Activated CD8-positive, alpha-beta T cell treated with anti-CD3 and anti-CD28 coated beads, Interleukin-2, amount 10 ng/mL, durations not matched to agents 7 days and 5 days (primary cell): ENCODE results near the gene PATJ. TPM values are rescaled to one million over a fixed set of nuclear protein-coding genes. Genes with fewer than 3 reads are reported as not detected.
A peak's percentile ranks its signal among the peaks of the same experiment; 100 is the strongest.
"Not testable (repeated sequence)": the region's sequence is repeated elsewhere in the genome, so short reads cannot be mapped to it uniquely, and the experiment has no call there.

Experiments used
- ATAC-seq: fragments of 150-1000 bp; cut with Tn5 transposase; one replicate; pipeline ENCODE4 v1.10.0; 2021; ENCODE audit warnings: moderate library complexity
- CTCF ChIA-PET: fragments of 350-600 bp; sonication (Branson Sonifier 250); formaldehyde crosslinking; loops from one replicate; lab custom pipeline; 2021; ENCODE audit warnings: antibody characterized with exemption; lab: Charles Lee
- POLR2A ChIA-PET: fragments of 350-600 bp; sonication (Branson Sonifier 250); formaldehyde crosslinking; loops from one replicate; lab custom pipeline; 2021; ENCODE audit warnings: antibody characterized with exemption; lab: Charles Lee
- DNase-seq: peaks from one replicate; pipeline ENCODE4 v3.0.0-alpha.2; 2020
- H3K27ac Mint-ChIP-seq: one replicate; pipeline ENCODE4 v1.8.0; 2021; ENCODE audit warnings: mild to moderate bottlenecking, mixed read lengths
- H3K27me3 Mint-ChIP-seq: one replicate; pipeline ENCODE4 v1.8.0; 2021; ENCODE audit warnings: low read depth, mixed read lengths
- H3K36me3 Mint-ChIP-seq: one replicate; pipeline ENCODE4 v1.8.0; 2021; ENCODE audit warnings: low read depth, mixed read lengths
- H3K4me1 Mint-ChIP-seq: one replicate; pipeline ENCODE4 v1.8.0; 2021; ENCODE audit warnings: low read depth, mixed read lengths
- H3K4me3 Mint-ChIP-seq: one replicate; pipeline ENCODE4 v1.8.0; 2021; ENCODE audit warnings: mild to moderate bottlenecking, mixed read lengths
- H3K9me3 Mint-ChIP-seq: one replicate; pipeline ENCODE4 v1.8.0; 2022; ENCODE audit warnings: mixed read lengths; ENCODE audit not compliant: insufficient read depth
- total RNA-seq, 2 experiments: library from RNA; stranded (reverse); gene quantifications; one replicate each; pipeline ENCODE4 v1.2.3, GENCODE V29; 2021

Gene PATJ
- total RNA-seq, 2 experiments from 2014 or later, result 8.8 to 10.9 TPM

DNA sequence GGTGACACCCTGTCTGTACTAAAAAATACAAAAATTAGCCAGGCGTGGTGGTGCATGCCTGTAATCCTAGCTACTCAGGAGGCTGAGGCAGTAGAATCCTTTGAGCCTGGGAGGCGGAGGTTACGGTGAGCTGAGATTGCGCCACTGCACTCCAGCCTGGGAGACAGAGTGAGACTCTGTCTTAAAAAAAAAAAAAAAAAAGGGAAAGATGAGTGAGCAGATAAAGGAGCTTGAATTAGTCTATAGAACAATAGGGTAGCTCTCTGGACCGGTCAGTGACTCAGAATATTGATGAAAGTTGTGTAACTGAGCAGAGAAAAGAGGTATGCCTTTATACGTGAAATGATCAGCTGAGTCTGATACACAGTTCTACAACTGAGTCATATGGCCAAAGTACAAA lies 95.3 kb downstream of the PATJ start:
- H3K36me3 Mint-ChIP-seq, H3K4me1 Mint-ChIP-seq, H3K27ac Mint-ChIP-seq, ATAC-seq, POLR2A ChIA-PET, H3K27me3 Mint-ChIP-seq, CTCF ChIA-PET, H3K4me3 Mint-ChIP-seq, H3K9me3 Mint-ChIP-seq, DNase-seq: not testable (repeated sequence)

GRCh38 chr1:61839679-61840078 lies 97.4 kb downstream of the PATJ start:
- POLR2A ChIA-PET, result interaction anchor here (0.6 kb wide), 1 partner anchor 528 kb away, joined by 5 read pairs; no protein-coding TSS in a partner anchor
- Mint-ChIP-seq H3K4me1 (no peaks in the 10 kb centered on the region), H3K27ac (no peak overlapping the region), H3K9me3 (no peaks in the 10 kb centered on the region), H3K36me3 (no peaks in the 10 kb centered on the region), H3K27me3 (no peaks in the 10 kb centered on the region), H3K4me3 (no peak overlapping the region)
- no peak for DNase-seq
- CTCF ChIA-PET, result no interaction called here
- ATAC-seq, result no peak

DNA sequence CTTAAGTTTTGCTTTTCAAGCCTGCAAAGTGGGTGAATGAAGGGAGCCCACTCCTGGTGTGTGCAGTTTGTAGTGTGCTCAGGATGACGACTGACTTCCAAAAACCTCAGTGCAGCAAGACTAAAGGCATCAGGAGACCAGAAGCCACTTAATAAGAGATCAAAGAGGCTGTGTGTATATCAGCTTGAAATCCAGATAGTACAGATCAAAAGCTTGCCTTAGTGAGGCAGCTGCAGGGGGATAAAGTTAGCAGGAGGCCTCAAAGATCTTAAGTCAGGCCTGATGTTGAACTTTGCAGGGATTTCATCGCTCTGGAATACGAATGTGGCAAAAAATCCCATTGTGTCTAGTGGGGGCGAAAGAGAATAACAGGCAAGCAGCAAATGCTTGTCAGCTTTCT lies 99.8 kb downstream of the PATJ start:
- DNase-seq (no peak), ATAC-seq (no peak)
- ChIA-PET POLR2A (no interaction called here), CTCF (interaction anchor here (0.8 to 1.3 kb wide), 2 partner anchors 11 to 258 kb away, joined by 3 to 4 read pairs; no protein-coding TSS in a partner anchor)
- Mint-ChIP-seq H3K9me3 (no peaks in the 10 kb centered on the region), H3K27ac (no peak overlapping the region), H3K27me3 (no peaks in the 10 kb centered on the region), H3K36me3 (no peaks in the 10 kb centered on the region), H3K4me3 (no peak overlapping the region), H3K4me1 (no peaks in the 10 kb centered on the region)

DNA sequence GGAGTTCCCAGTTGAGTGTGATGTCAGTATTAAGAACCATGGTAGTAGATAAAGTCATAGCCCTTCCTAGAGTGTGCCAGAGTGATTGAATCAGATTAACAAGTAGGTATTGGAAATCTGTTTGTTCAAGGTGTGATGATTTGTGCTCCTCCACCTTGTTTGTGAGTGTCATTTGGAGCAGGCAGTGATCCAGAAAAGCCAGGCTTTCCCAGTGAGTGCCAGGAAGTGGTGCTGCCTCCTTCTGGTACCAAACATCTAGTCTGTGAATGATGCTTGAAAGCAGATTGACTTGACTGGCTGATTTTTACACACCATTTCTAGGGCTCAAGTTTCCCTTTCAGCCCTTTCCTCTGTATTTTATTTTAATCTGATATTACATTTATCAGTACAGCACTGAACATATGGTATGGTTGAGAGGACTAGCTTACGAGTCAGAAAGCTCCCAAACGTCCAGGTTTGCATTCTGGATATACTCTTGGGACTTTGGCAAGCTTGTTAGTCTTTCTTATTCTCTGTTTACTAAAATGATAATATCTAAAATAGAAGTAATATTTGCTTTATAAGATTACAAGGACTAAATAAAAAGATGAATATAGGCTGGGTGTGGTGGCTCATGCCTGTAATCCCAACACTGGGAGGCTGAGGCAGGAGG lies 100.7 kb downstream of the PATJ start:
- ChIA-PET CTCF (interaction anchor here (0.8 to 1.7 kb wide), 3 partner anchors 10 to 259 kb away, joined by 3 to 5 read pairs (median 4); no protein-coding TSS in a partner anchor), POLR2A (no interaction called here)
- DNase-seq, result no peak
- H3K36me3 Mint-ChIP-seq, result no peaks in the 10 kb centered on the region
- no peaks in the 10 kb centered on the region for H3K9me3 Mint-ChIP-seq
- no peak for ATAC-seq
- no peak overlapping the region for H3K27ac Mint-ChIP-seq
- no peaks in the 10 kb centered on the region for H3K4me1 Mint-ChIP-seq
- no peak overlapping the region for H3K4me3 Mint-ChIP-seq
- H3K27me3 Mint-ChIP-seq, result no peaks in the 10 kb centered on the region

GRCh38 chr1:61844006-61844405 lies 101.7 kb downstream of the PATJ start:
- CTCF ChIA-PET, result interaction anchor here (1.7 kb wide), 1 partner anchor 9 kb away, joined by 5 read pairs; no protein-coding TSS in a partner anchor
- Mint-ChIP-seq H3K27me3 (no peaks in the 10 kb centered on the region), H3K36me3 (no peaks in the 10 kb centered on the region), H3K4me3 (no peak overlapping the region), H3K27ac (no peak overlapping the region), H3K9me3 (no peaks in the 10 kb centered on the region), H3K4me1 (no peaks in the 10 kb centered on the region)
- ATAC-seq (no peak), DNase-seq (no peak)
- POLR2A ChIA-PET, result no interaction called here

DNA sequence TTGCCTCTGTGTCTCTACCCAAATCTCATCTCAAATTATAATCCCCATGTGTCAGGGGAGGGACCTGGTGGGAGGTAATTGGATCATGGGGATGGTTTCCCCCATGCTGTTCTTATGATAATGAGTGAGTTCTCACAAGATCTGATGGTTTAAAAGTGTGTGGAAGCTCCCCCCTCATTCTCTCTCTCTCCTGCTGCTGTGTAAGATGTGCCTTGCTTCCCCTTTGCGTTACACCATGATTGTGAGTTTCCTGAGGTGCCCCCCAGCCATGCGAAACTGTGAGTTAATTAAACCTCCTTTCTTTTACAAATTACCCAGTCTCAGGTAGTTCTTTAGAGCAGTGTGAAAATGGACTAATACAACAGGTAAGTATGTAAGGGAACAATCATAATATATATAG lies 102.4 kb downstream of the PATJ start:
- H3K9me3 Mint-ChIP-seq, H3K4me1 Mint-ChIP-seq, POLR2A ChIA-PET, ATAC-seq, H3K36me3 Mint-ChIP-seq, H3K4me3 Mint-ChIP-seq, H3K27me3 Mint-ChIP-seq, H3K27ac Mint-ChIP-seq, DNase-seq: not testable (repeated sequence)
- CTCF ChIA-PET, result interaction anchor here (1.7 kb wide), 1 partner anchor 8 kb away, joined by 5 read pairs; no protein-coding TSS in a partner anchor

- Mint-ChIP-seq H3K4me3 (no peak overlapping the region), H3K27me3 (no peaks in the 10 kb centered on the region), H3K4me1 (no peaks in the 10 kb centered on the region), H3K27ac (no peak overlapping the region), H3K9me3 (no peaks in the 10 kb centered on the region), H3K36me3 (no peaks in the 10 kb centered on the region)
- DNase-seq (no peak), ATAC-seq (no peak)
- ChIA-PET POLR2A (interaction anchor here (0.9 kb wide), 1 partner anchor 110 kb away, joined by 3 read pairs; no protein-coding TSS in a partner anchor), CTCF (interaction anchor here (0.7 to 1.4 kb wide), 6 partner anchors 10 to 263 kb away, joined by 3 to 4 read pairs (median 4); no protein-coding TSS in a partner anchor)
These were observed 109.0 kb downstream of the PATJ start for GRCh38 chr1:61851235-61851634.

GRCh38 chr1:61851849-61852669 lies 109.8 kb downstream of the PATJ start:
- DNase-seq (peak; percentile 32), ATAC-seq (peak; percentile 49)
- no peak overlapping the region for H3K4me3 Mint-ChIP-seq
- no peaks in the 10 kb centered on the region for H3K27me3 Mint-ChIP-seq
- no peak overlapping the region for H3K27ac Mint-ChIP-seq
- POLR2A ChIA-PET, result no interaction called here
- no peaks in the 10 kb centered on the region for H3K4me1 Mint-ChIP-seq
- CTCF ChIA-PET, result interaction anchor here (0.9 to 1.9 kb wide), 10 partner anchors 8 to 802 kb away, joined by 3 to 9 read pairs (median 4); no protein-coding TSS in a partner anchor
- no peaks in the 10 kb centered on the region for H3K9me3 Mint-ChIP-seq
- no peaks in the 10 kb centered on the region for H3K36me3 Mint-ChIP-seq

GRCh38 chr1:61852670-61853015 lies 110.4 kb downstream of the PATJ start:
- Mint-ChIP-seq H3K36me3 (no peaks in the 10 kb centered on the region), H3K27me3 (no peaks in the 10 kb centered on the region), H3K27ac (no peak overlapping the region), H3K4me3 (no peak overlapping the region), H3K9me3 (no peaks in the 10 kb centered on the region), H3K4me1 (no peaks in the 10 kb centered on the region)
- ChIA-PET POLR2A (no interaction called here), CTCF (interaction anchor here (0.9 to 1.9 kb wide), 9 partner anchors 9 to 803 kb away, joined by 3 to 9 read pairs (median 6); no protein-coding TSS in a partner anchor)
- ATAC-seq (no peak), DNase-seq (no peak)

- POLR2A ChIA-PET, result no interaction called here
These were observed 111.3 kb downstream of the PATJ start for GRCh38 chr1:61853583-61853982.

DNA sequence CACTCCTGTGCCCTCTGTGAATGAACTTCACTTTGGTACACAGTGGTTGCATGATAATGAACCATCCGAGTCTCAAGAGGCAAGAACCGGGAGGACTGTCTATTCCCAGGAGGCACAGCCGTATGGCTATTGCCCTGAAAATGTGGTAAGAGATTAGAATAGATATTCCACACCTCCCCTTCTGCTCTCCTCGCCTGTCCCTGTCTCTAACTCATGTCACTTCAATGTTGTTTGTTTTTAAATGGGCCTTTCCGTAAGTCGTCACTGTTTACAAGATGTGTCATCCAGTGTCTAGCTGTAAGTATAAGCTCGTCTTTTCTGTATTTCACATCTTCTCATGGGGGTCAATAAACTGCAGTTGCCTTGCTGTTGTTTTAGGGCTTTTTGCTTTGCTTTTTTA lies 122.2 kb downstream of the PATJ start:
- ChIA-PET POLR2A (no interaction called here), CTCF (interaction anchor here (1.0 to 1.7 kb wide), 2 partner anchors 11 to 29 kb away, joined by 3 to 7 read pairs; no protein-coding TSS in a partner anchor)
- ATAC-seq, result no peak
- H3K27ac Mint-ChIP-seq, result no peak overlapping the region
- H3K36me3 Mint-ChIP-seq, result peaks cover 4% of the 10 kb centered on the region
- no peak for DNase-seq
- peaks cover 12% of the 10 kb centered on the region for H3K4me1 Mint-ChIP-seq
- no peak overlapping the region for H3K4me3 Mint-ChIP-seq
- no peaks in the 10 kb centered on the region for H3K27me3 Mint-ChIP-seq
- H3K9me3 Mint-ChIP-seq, result no peaks in the 10 kb centered on the region

More at GRCh38 chr1:61853583-61853982, 111.3 kb downstream of the PATJ start:
- H3K27ac Mint-ChIP-seq, result no peak overlapping the region
- DNase-seq (no peak), ATAC-seq (no peak)
- H3K36me3 Mint-ChIP-seq, result no peaks in the 10 kb centered on the region
- H3K4me3 Mint-ChIP-seq, result no peak overlapping the region
- no peaks in the 10 kb centered on the region for H3K9me3 Mint-ChIP-seq
- no peaks in the 10 kb centered on the region for H3K4me1 Mint-ChIP-seq
- H3K27me3 Mint-ChIP-seq, result no peaks in the 10 kb centered on the region
- CTCF ChIA-PET, result interaction anchor here (0.6 to 1.9 kb wide), 10 partner anchors 10 to 984 kb away, joined by 3 to 9 read pairs (median 6); no protein-coding TSS in a partner anchor
